IMR-90 (cell line): ENCODE measurements around the gene FOXK2. TPM values are rescaled to one million over a fixed set of nuclear protein-coding genes. Genes with fewer than 3 reads are reported as not detected.

Source experiments
- ATAC-seq: fragments of 200-7000 bp; cut with Tn5 transposase; 2 replicates; pipeline ENCODE4 v1.9.1; 2020; ENCODE audit warnings: low read depth, mild to moderate bottlenecking, moderate library complexity
- BruUV-seq: library from RNA; stranded (reverse); fragments of 400-500 nt; replicated peaks from 2 replicates; lab custom pipeline; 2021; lab: Mats Ljungman, UMichigan
- CTCF ChIA-PET: fragments of 300-600 bp; formaldehyde crosslinking; extraction: SDS; loops from one replicate; lab custom pipeline; 2021; ENCODE audit warnings: antibody characterized with exemption; lab: Yijun Ruan, JAX
- POLR2A ChIA-PET: fragments of 300-600 bp; sonication (Branson Sonifier 250); formaldehyde crosslinking; loops from one replicate; lab custom pipeline; 2022; ENCODE audit warnings: antibody characterized with exemption; ENCODE audit not compliant: unreplicated experiment; lab: Charles Lee
- DNase-seq: peaks from one replicate; pipeline ENCODE4 v3.0.0; 2013
- H2AFZ ChIP-seq: replicated peaks from 2 replicates; pipeline ENCODE3; 2013; ENCODE audit warnings: low read length, mild to moderate bottlenecking; ENCODE audit not compliant: poor library complexity
- H2AK5ac ChIP-seq: 2 replicates; pipeline ENCODE4 v1.6.1; 2013; ENCODE audit warnings: low read depth, low read length, inconsistent platforms
- H2AK9ac ChIP-seq: replicated peaks from 2 replicates; pipeline ENCODE3; 2013; ENCODE audit warnings: mild to moderate bottlenecking, low read depth, low read length, moderate library complexity; ENCODE audit not compliant: poor library complexity
- H2BK120ac ChIP-seq: 2 replicates; pipeline ENCODE4 v1.6.1; 2013; ENCODE audit warnings: low read depth, low read length, inconsistent platforms
- H2BK15ac ChIP-seq: 3 replicates; pipeline ENCODE4 v1.6.1; 2013; ENCODE audit warnings: low read depth, low read length, inconsistent platforms
- H2BK20ac ChIP-seq: 2 replicates; pipeline ENCODE4 v1.6.1; 2013; ENCODE audit warnings: low read depth, mild to moderate bottlenecking, inconsistent platforms, low read length, moderate library complexity
- H2BK5ac ChIP-seq: 2 replicates; pipeline ENCODE4 v1.6.1; 2013; ENCODE audit warnings: mild to moderate bottlenecking, low read depth, low read length, inconsistent platforms; ENCODE audit not compliant: poor library complexity, severe bottlenecking
- H3K14ac ChIP-seq: replicated peaks from 2 replicates; pipeline ENCODE4 v1.6.1; 2013; ENCODE audit warnings: low read depth, low read length, inconsistent platforms
- H3K18ac ChIP-seq: 2 replicates; pipeline ENCODE4 v1.6.1; 2013; ENCODE audit warnings: low read depth, low read length, control low read depth
- H3K23ac ChIP-seq: 2 replicates; pipeline ENCODE4 v1.6.1; 2013; ENCODE audit warnings: low read depth, low read length, inconsistent platforms
- H3K27ac ChIP-seq: 2 replicates; pipeline ENCODE4 v1.5.1; 2013; ENCODE audit warnings: mild to moderate bottlenecking, control low read depth, low read length; ENCODE audit not compliant: insufficient read depth
- H3K27me3 ChIP-seq: 2 replicates; pipeline ENCODE4 v1.6.1; 2013; ENCODE audit warnings: low read length; ENCODE audit not compliant: control insufficient read depth, insufficient read depth
- H3K36me3 ChIP-seq: 2 replicates; pipeline ENCODE4 v1.6.1; 2013; ENCODE audit warnings: low read length, mixed read lengths; ENCODE audit not compliant: control insufficient read depth, insufficient read depth
- H3K4ac ChIP-seq: 2 replicates; pipeline ENCODE4 v1.6.1; 2013; ENCODE audit warnings: low read depth, low read length, inconsistent platforms
- H3K4me1 ChIP-seq: 2 replicates; pipeline ENCODE4 v1.6.1; 2013; ENCODE audit warnings: low read length, mixed read lengths; ENCODE audit not compliant: control insufficient read depth, insufficient read depth
- H3K4me2 ChIP-seq: 2 replicates; pipeline ENCODE4 v1.6.1; 2013; ENCODE audit warnings: low read depth, mild to moderate bottlenecking, control low read depth, low read length, moderate library complexity
- H3K4me3 ChIP-seq: 2 replicates; pipeline ENCODE4 v1.5.1; 2013; ENCODE audit warnings: low read depth, mild to moderate bottlenecking, control low read depth, low read length, moderate library complexity; ENCODE audit not compliant: insufficient read depth
- H3K56ac ChIP-seq: 2 replicates; pipeline ENCODE4 v1.6.1; 2013; ENCODE audit warnings: low read length, inconsistent platforms; ENCODE audit not compliant: insufficient read depth; ENCODE audit errors: extremely low read depth
- H3K79me1 ChIP-seq, 2 experiments: 2 replicates each; pipeline ENCODE4 v1.6.1; 2013; ENCODE audit warnings: low read length in 2 of 2, inconsistent platforms in 1 of 2, low read depth in 1 of 2
- H3K9ac ChIP-seq: 2 replicates; pipeline ENCODE4 v1.6.1; 2013; ENCODE audit warnings: low read depth, low read length, control low read depth
- H3K9me1 ChIP-seq: 2 replicates; pipeline ENCODE4 v1.6.1; 2013; ENCODE audit warnings: low read length, inconsistent platforms; ENCODE audit not compliant: insufficient read depth
- H3K9me3 ChIP-seq: 2 replicates; pipeline ENCODE4 v1.6.1; 2013; ENCODE audit warnings: low read length; ENCODE audit not compliant: control insufficient read depth, insufficient read depth
- H4K20me1 ChIP-seq: 2 replicates; pipeline ENCODE4 v1.6.1; 2013; ENCODE audit warnings: low read length, inconsistent platforms; ENCODE audit not compliant: insufficient read depth
- H4K5ac ChIP-seq: 2 replicates; pipeline ENCODE4 v1.6.1; 2013; ENCODE audit warnings: mild to moderate bottlenecking, low read depth, low read length, control low read depth
- H4K8ac ChIP-seq, 2 experiments: 2 replicates each; pipeline ENCODE4 v1.6.1; 2013; ENCODE audit warnings: low read depth in 2 of 2, low read length in 2 of 2, control low read depth in 1 of 2, inconsistent platforms in 1 of 2
- H4K91ac ChIP-seq: 2 replicates; pipeline ENCODE4 v1.6.1; 2013; ENCODE audit warnings: low read depth, low read length, inconsistent platforms; ENCODE audit not compliant: insufficient read depth
- BHLHE40 ChIP-seq: fragments of 150-350 bp; IDR thresholded peaks from 2 replicates; pipeline ENCODE4 v1.6.1; 2016; ENCODE audit warnings: mild to moderate bottlenecking, low read depth, low read length
- CEBPB ChIP-seq: IDR thresholded peaks from 2 replicates; pipeline ENCODE4 v1.6.1; 2012; ENCODE audit warnings: low read depth, low read length, improper control_type of control experiment
- CHD1 ChIP-seq: IDR thresholded peaks from 2 replicates; pipeline ENCODE4 v1.6.1; 2012; ENCODE audit warnings: low read depth, low read length, improper control_type of control experiment
- FOS ChIP-seq: fragments of 150-350 bp; IDR thresholded peaks from 2 replicates; pipeline ENCODE4 v1.6.1; 2016; ENCODE audit warnings: low read depth, low read length
- MAFK ChIP-seq: IDR thresholded peaks from 2 replicates; pipeline ENCODE4 v1.6.1; 2012; ENCODE audit warnings: low read depth, low read length, improper control_type of control experiment
- MAZ ChIP-seq: IDR thresholded peaks from 2 replicates; pipeline ENCODE4 v1.6.1; 2012; ENCODE audit warnings: low read depth, mild to moderate bottlenecking, low read length, improper control_type of control experiment, moderate library complexity, borderline replicate concordance
- MXI1 ChIP-seq: IDR thresholded peaks from 2 replicates; pipeline ENCODE4 v1.6.1; 2012; ENCODE audit warnings: low read depth, mild to moderate bottlenecking, low read length, moderate library complexity, borderline replicate concordance
- NFE2L2 ChIP-seq: fragments of 150-350 bp; IDR thresholded peaks from 2 replicates; pipeline ENCODE4 v1.6.1; 2016; ENCODE audit warnings: low read depth, mild to moderate bottlenecking, low read length
- POLR2A ChIP-seq: IDR thresholded peaks from 2 replicates; pipeline ENCODE4 v1.6.1; 2012; ENCODE audit warnings: mild to moderate bottlenecking, low read depth, low read length
- RAD21 ChIP-seq: IDR thresholded peaks from 2 replicates; pipeline ENCODE4 v1.6.1; 2012; ENCODE audit warnings: low read length, improper control_type of control experiment
- RFX5 ChIP-seq: IDR thresholded peaks from 2 replicates; pipeline ENCODE4 v1.8.0; 2012; ENCODE audit warnings: low read depth, mild to moderate bottlenecking, low read length, moderate library complexity
- WGBS, 2 experiments: methylation state at CpG; one replicate each; pipeline versions ENCODE4 v1.1.5 to v1.1.7; 2013; ENCODE audit warnings: missing lambda C conversion rate in 2 of 2; ENCODE audit not compliant: insufficient read length in 1 of 2; ENCODE audit errors: extremely low coverage in 2 of 2; 5-methylcytosine and 5-hydroxymethylcytosine counted together
- dilution Hi-C: fragments of 300-500 bp; cut with HindIII; formaldehyde crosslinking; loops from one replicate; pipeline ENCODE4 v1.14.3; 2018; ENCODE audit warnings: low sequenced_read_pairs; ENCODE audit not compliant: unreplicated experiment
- in situ Hi-C: fragments of 300-500 bp; cut with MboI; formaldehyde crosslinking; loops from 3 replicates; pipeline ENCODE4 v1.14.3; 2019; ENCODE audit warnings: low sequenced_read_pairs, inconsistent platforms, mixed read lengths
- intact Hi-C: fragments of 100-400 bp; cut with micrococcal nuclease; formaldehyde crosslinking; loops from 2 replicates; pipeline ENCODE4 v1.10.0; 2022
- polyA plus RNA-seq, 3 experiments: library from polyadenylated mRNA; depleted of rRNA; stranded (reverse); fragments of >200 nt; gene quantifications; 2 replicates each; pipeline ENCODE4 v1.2.3, GENCODE V29; 2012; ENCODE audit warnings: low replicate concordance in 1 of 3
- total RNA-seq: library from RNA; depleted of rRNA; stranded (reverse); fragments of >200 nt; gene quantifications from 2 replicates; pipeline ENCODE4 v1.2.3, GENCODE V29; 2012
- TF ChIP-seq, protein P1 (sequence below): fragments of 150-350 bp; IDR thresholded peaks from 2 replicates; pipeline ENCODE4 v1.6.1; 2017; ENCODE audit warnings: mild to moderate bottlenecking, antibody characterized with exemption, low read length, low read depth

The FOXK2 gene
- total and polyA plus RNA-seq, 2 of the 4 experiments (the other 2 are of a cell fraction), result 12.5 to 20.0 TPM

DNA sequence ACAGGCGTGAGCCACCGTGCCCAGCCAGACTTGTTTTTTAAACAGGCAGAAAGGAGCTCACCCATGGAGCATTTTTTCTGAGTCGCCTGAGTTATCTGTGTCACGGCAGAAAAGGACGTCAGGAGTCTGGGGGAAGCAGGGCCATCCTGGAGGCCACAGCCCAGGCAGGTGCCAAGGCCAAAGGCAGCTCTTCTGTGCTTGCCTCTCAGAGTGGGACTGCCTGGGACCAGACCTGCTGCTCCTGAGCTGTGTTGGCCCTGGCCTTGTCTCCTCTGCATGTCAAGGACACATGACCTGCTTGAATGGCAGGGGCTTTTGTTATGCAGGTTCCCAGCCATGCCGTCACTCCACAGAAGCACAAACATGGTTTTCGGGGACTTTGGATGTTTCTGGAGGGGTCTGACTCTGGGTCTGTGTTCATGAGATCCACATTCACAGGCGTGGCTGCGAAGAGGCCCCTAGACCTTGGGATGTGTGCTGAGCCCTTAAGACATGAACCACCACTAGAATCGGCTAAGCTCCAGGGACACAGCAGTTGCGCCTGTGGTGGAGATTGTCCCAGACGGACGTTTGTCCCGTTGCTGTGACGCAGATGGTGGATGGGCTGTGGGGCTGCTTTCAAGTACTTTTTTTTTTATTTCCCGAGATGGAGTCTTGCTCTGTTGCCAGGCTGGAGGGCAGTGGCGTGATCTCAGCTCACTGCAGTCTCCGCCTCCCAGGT is 33.8 kb downstream of the FOXK2 start:
- H2BK15ac ChIP-seq, result no peak overlapping the region
- no peak overlapping the region for H3K14ac ChIP-seq
- no peak overlapping the region for H2BK20ac ChIP-seq
- H3K27me3 ChIP-seq, result no peaks in the 10 kb centered on the region
- BruUV-seq, result no TSS peak
- no peak overlapping the region for H4K91ac ChIP-seq
- H3K4me3 ChIP-seq, result no peak overlapping the region
- H4K8ac ChIP-seq, result no peak overlapping the region
- no peak overlapping the region for H2BK120ac ChIP-seq
- peaks cover 86% of the 10 kb centered on the region for H4K20me1 ChIP-seq
- peaks cover 4% of the 10 kb centered on the region for H3K4me1 ChIP-seq
- H3K4me2 ChIP-seq, result no peak overlapping the region
- H3K79me1 ChIP-seq, result peaks cover 27 to 75% of the 10 kb centered on the region in 2 experiments
- no peak for DNase-seq
- no peak overlapping the region for H3K4ac ChIP-seq
- H3K27ac ChIP-seq, result no peak overlapping the region
- no peak overlapping the region for H3K18ac ChIP-seq
- peaks cover 17% of the 10 kb centered on the region for H3K9me1 ChIP-seq
- H3K9me3 ChIP-seq, result no peaks in the 10 kb centered on the region
- H3K23ac ChIP-seq, result no peak overlapping the region; the same call in 1 of the 2 replicates
- ATAC-seq, result no peak
- ChIA-PET POLR2A (no interaction called here), CTCF (no interaction called here)
- H2AFZ ChIP-seq, result no peak overlapping the region
- dilution Hi-C loops, result no loop called here
- no peak overlapping the region; the same call in 1 of the 2 replicates for H2AK5ac ChIP-seq
- H2BK5ac ChIP-seq, result no peak overlapping the region
- intact Hi-C loops, result loop anchor here (5.0 kb wide), 2 partner anchors 61 to 96 kb away; partner anchors contain the start of gene NARF
- WGBS, 2 experiments, result 90% methylated on average over 11 of the region's 18 CpGs; no CpG with 5 or more reads in 1 of the 2 experiments
- in situ Hi-C loops, result loop anchor here (10.0 kb wide), 1 partner anchor 199 kb away; the partner anchor contains the start of gene TEX19
- peaks cover 3% of the 10 kb centered on the region for H3K36me3 ChIP-seq
- no peak overlapping the region for H4K5ac ChIP-seq
- no peak overlapping the region for H2AK9ac ChIP-seq
- no peak overlapping the region for H3K56ac ChIP-seq
- TF ChIP-seq MAZ (no peak), BHLHE40 (no peak), CHD1 (no peak), POLR2A (no peak), NFE2L2 (no peak), RAD21 (no peak), MXI1 (no peak), RFX5 (no peak), FOS (no peak), MAFK (no peak), CEBPB (no peak)
- TF ChIP-seq, protein P1, sequence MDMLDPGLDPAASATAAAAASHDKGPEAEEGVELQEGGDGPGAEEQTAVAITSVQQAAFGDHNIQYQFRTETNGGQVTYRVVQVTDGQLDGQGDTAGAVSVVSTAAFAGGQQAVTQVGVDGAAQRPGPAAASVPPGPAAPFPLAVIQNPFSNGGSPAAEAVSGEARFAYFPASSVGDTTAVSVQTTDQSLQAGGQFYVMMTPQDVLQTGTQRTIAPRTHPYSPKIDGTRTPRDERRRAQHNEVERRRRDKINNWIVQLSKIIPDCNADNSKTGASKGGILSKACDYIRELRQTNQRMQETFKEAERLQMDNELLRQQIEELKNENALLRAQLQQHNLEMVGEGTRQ, result no peak
- no peak overlapping the region for H3K9ac ChIP-seq
